T-cell (primary cell): ENCODE data around the gene MARS1. TPM values are rescaled to one million over a fixed set of nuclear protein-coding genes. Genes with fewer than 3 reads are reported as not detected.
A peak's percentile ranks its signal among the peaks of the same experiment; 100 is the strongest.
"Not testable (repeated sequence)": the region's sequence is repeated elsewhere in the genome, so short reads cannot be mapped to it uniquely, and the experiment has no call there.

Source experiments
- ATAC-seq, 4 experiments: fragments of 200-7000 bp in 3 of 4; fragments of 150-1000 bp in 1 of 4; cut with Tn5 transposase; replicated peaks in 1 of 4; 1 replicate in 3 of 4; 2 replicates in 1 of 4; pipeline ENCODE4 v1.10.0; 2021; ENCODE audit warnings: moderate library complexity in 3 of 4, mild to moderate bottlenecking in 2 of 4, moderate number of reproducible peaks in 1 of 4
- CTCF ChIA-PET, 2 donors: fragments of 300-600 bp; sonication (Branson Sonifier 250); formaldehyde crosslinking; loops; one replicate each; lab custom pipeline; 2022; ENCODE audit warnings: antibody characterized with exemption in 2 of 2; lab: Charles Lee
- POLR2A ChIA-PET, 2 donors: fragments of 300-600 bp; sonication (Branson Sonifier 250); formaldehyde crosslinking; loops; one replicate each; lab custom pipeline; 2022; ENCODE audit warnings: antibody characterized with exemption in 2 of 2; lab: Charles Lee
- DNase-seq, 35 experiments: peaks; one replicate each; pipeline versions ENCODE4 v3.0.0 to v3.0.0-alpha.2; 2013 to 2023
- H3K27ac ChIP-seq: one replicate; pipeline ENCODE4 v1.5.1; 2013; ENCODE audit warnings: low read length
- H3K27me3 ChIP-seq, 2 experiments: replicated peaks in 1 of 2; 1 replicate in 1 of 2; 2 replicates in 1 of 2; pipeline versions ENCODE4 v1.6.1 to v1.7.0; 2013; ENCODE audit warnings: low read length in 1 of 2, mixed read lengths in 1 of 2; ENCODE audit not compliant: control insufficient read depth in 2 of 2, insufficient read depth in 2 of 2; ENCODE audit errors: extremely low read depth in 1 of 2
- H3K36me3 ChIP-seq, 2 donors: 1 replicate in 1 of 2; 2 replicates in 1 of 2; pipeline versions ENCODE4 v1.6.1 to v1.7.0; 2013; ENCODE audit warnings: low read length in 1 of 2; ENCODE audit not compliant: control insufficient read depth in 2 of 2, insufficient read depth in 1 of 2; ENCODE audit errors: extremely low read depth in 1 of 2
- H3K4me1 ChIP-seq, 2 experiments: 1 replicate in 1 of 2; 2 replicates in 1 of 2; pipeline versions ENCODE4 v1.6.1 to v1.7.0; 2013; ENCODE audit warnings: low read length in 2 of 2, mixed read lengths in 1 of 2; ENCODE audit not compliant: insufficient read depth in 2 of 2, control insufficient read depth in 1 of 2; ENCODE audit errors: extremely low read depth in 1 of 2
- H3K4me3 ChIP-seq, 2 donors: 1 replicate in 1 of 2; 2 replicates in 1 of 2; pipeline versions ENCODE4 v1.5.1 to v1.7.0; 2013; ENCODE audit warnings: mild to moderate bottlenecking in 2 of 2, low read length in 1 of 2, moderate library complexity in 1 of 2; ENCODE audit not compliant: control insufficient read depth in 1 of 2; ENCODE audit errors: extremely low read depth in 1 of 2
- H3K9me3 ChIP-seq: 2 replicates; pipeline ENCODE4 v1.7.0; 2013
- H3K27ac Mint-ChIP-seq, 2 donors: one replicate each; pipeline ENCODE4 v1.8.0; 2020 to 2021; ENCODE audit warnings: mild to moderate bottlenecking in 2 of 2, mixed read lengths in 2 of 2
- H3K27me3 Mint-ChIP-seq, 2 donors: one replicate each; pipeline ENCODE4 v1.8.0; 2021 to 2022; ENCODE audit warnings: mixed read lengths in 2 of 2
- H3K36me3 Mint-ChIP-seq: one replicate; pipeline ENCODE4 v1.8.0; 2021; ENCODE audit warnings: mixed read lengths
- H3K4me1 Mint-ChIP-seq, 3 donors: one replicate each; pipeline ENCODE4 v1.8.0; 2020 to 2022; ENCODE audit warnings: mixed read lengths in 3 of 3, mild to moderate bottlenecking in 1 of 3
- H3K4me3 Mint-ChIP-seq, 3 donors: one replicate each; pipeline ENCODE4 v1.8.0; 2020 to 2022; ENCODE audit warnings: mild to moderate bottlenecking in 3 of 3, mixed read lengths in 3 of 3, moderate library complexity in 3 of 3
- H3K9me3 Mint-ChIP-seq, 3 donors: one replicate each; pipeline ENCODE4 v1.8.0; 2020 to 2022; ENCODE audit warnings: mixed read lengths in 3 of 3
- WGBS: methylation state at CpG from one replicate; pipeline ENCODE4 v1.1.5; 2013; ENCODE audit warnings: missing lambda C conversion rate; ENCODE audit not compliant: insufficient coverage; 5-methylcytosine and 5-hydroxymethylcytosine counted together
- total RNA-seq, 35 experiments: library from RNA in 6 of 35; stranded (reverse) in 6 of 35; fragments of 120-200 nt in 1 of 35; gene quantifications; one replicate each; pipeline versions ENCODE4 v1.2.1 to v1.2.4 and lab custom pipeline; 2013 to 2026

Gene MARS1
- total RNA-seq (100 to 1,000 TPM; 167 to 350 (median 320) TPM), total RNA-seq (lab: John Stamatoyannopoulos, UW) (97.2 to 909 (median 192) reads per million in 29 experiments)
- 116 TPM for total RNA-seq (2013)

- Mint-ChIP-seq H3K4me1 (peaks cover 38 to 40% (median 38%) of the 10 kb centered on the region in 3 donors), H3K36me3 (peaks cover 18% of the 10 kb centered on the region), H3K9me3 (no peaks in the 10 kb centered on the region), H3K27ac (peak within 1 kb of the TSS; percentile 94 to 95), H3K27me3 (no peaks in the 10 kb centered on the region), H3K4me3 (peak within 1 kb of the TSS; percentile 90 to 98 (median 96))
- ChIA-PET POLR2A (no interaction called here), CTCF (interaction anchor here in 1 of 2 donors (1.4 kb wide), 2 partner anchors 11 to 29 kb away, joined by 3 to 6 read pairs; no protein-coding TSS in a partner anchor)
- no peaks in the 10 kb centered on the region for H3K9me3 ChIP-seq
- peaks cover 11 to 35% of the 10 kb centered on the region in 2 donors for H3K36me3 ChIP-seq
- H3K27me3 ChIP-seq = no peaks in the 10 kb centered on the region
- H3K4me1 ChIP-seq = peaks cover 12 to 23% of the 10 kb centered on the region in 2 experiments
- H3K27ac ChIP-seq = peak within 1 kb of the TSS; percentile 66
- peak; percentile 74 to 97 (median 91) for DNase-seq
- WGBS = 6% methylated on average over 33 of the region's 47 CpGs
- H3K4me3 ChIP-seq = peak within 1 kb of the TSS; percentile 94 to 95
- peak; percentile 98 to 99 (median 98) for ATAC-seq
Observed at GRCh38 chr12:57487597-57488401, at the start of gene MARS1. MARS1 (plus strand) TSS chr12:57488068; CDS start chr12:57488091, 23 bp downstream.

GRCh38 chr12:57438400-57438799 lies 49.5 kb upstream of the MARS1 start:
- H3K4me1 Mint-ChIP-seq = peaks cover 4 to 9% (median 5%) of the 10 kb centered on the region in 3 donors
- no peak overlapping the region for H3K4me3 Mint-ChIP-seq
- peaks cover 8 to 9% of the 10 kb centered on the region in 2 donors for H3K27me3 Mint-ChIP-seq
- ATAC-seq (no peak), DNase-seq (no peak)
- Histone ChIP-seq H3K27ac (no peak overlapping the region), H3K4me1 (peaks cover 2 to 8% of the 10 kb centered on the region in 2 experiments), H3K27me3 (peaks cover 0 to 10% of the 10 kb centered on the region in 2 experiments), H3K9me3 (no peaks in the 10 kb centered on the region), H3K36me3 (no peaks in the 10 kb centered on the region), H3K4me3 (no peak overlapping the region)
- peaks cover 9% of the 10 kb centered on the region for H3K36me3 Mint-ChIP-seq
- H3K9me3 Mint-ChIP-seq = peaks cover 0 to 11% (median 6%) of the 10 kb centered on the region in 3 donors
- ChIA-PET POLR2A (no interaction called here), CTCF (interaction anchor here in 1 of 2 donors (0.6 kb wide), 1 partner anchor 63 kb away, joined by 3 read pairs; no protein-coding TSS in a partner anchor)
- WGBS = no CpG with 5 or more reads among the region's 1 CpG
- no peak overlapping the region for H3K27ac Mint-ChIP-seq

- no peaks in the 10 kb centered on the region for H3K36me3 ChIP-seq
- H3K9me3 Mint-ChIP-seq = peaks cover 0 to 11% (median 6%) of the 10 kb centered on the region in 3 donors
- no peak overlapping the region for H3K27ac ChIP-seq
- 86% methylated on average over 2 of the region's 4 CpGs for WGBS
- ATAC-seq = no peak
- peaks cover 2 to 8% of the 10 kb centered on the region in 2 experiments for H3K4me1 ChIP-seq
- no peak overlapping the region for H3K27ac Mint-ChIP-seq
- H3K27me3 Mint-ChIP-seq = peaks cover 8 to 9% of the 10 kb centered on the region in 2 donors
- H3K36me3 Mint-ChIP-seq = peaks cover 9% of the 10 kb centered on the region
- peaks cover 0 to 10% of the 10 kb centered on the region in 2 experiments for H3K27me3 ChIP-seq
- no peak overlapping the region for H3K4me3 Mint-ChIP-seq
- no peak overlapping the region for H3K4me3 ChIP-seq
- peaks cover 4 to 5% (median 5%) of the 10 kb centered on the region in 3 donors for H3K4me1 Mint-ChIP-seq
- CTCF ChIA-PET = interaction anchor here in 1 of 2 donors (0.7 kb wide), 3 partner anchors 12 to 175 kb away, joined by 4 to 6 read pairs (median 5); partner anchors contain the start of gene GLI1
- POLR2A ChIA-PET = no interaction called here
- no peaks in the 10 kb centered on the region for H3K9me3 ChIP-seq
- no peak for DNase-seq
Observed at GRCh38 chr12:57439762-57440266, 48.1 kb upstream of the MARS1 start.

- H3K4me3 Mint-ChIP-seq, H3K36me3 ChIP-seq, H3K36me3 Mint-ChIP-seq, H3K27me3 ChIP-seq, H3K9me3 ChIP-seq, H3K27ac Mint-ChIP-seq, H3K27ac ChIP-seq, ATAC-seq, H3K27me3 Mint-ChIP-seq, H3K4me1 ChIP-seq, CTCF ChIA-PET, POLR2A ChIA-PET, H3K4me1 Mint-ChIP-seq, DNase-seq, H3K4me3 ChIP-seq: not testable (repeated sequence)
- peaks cover 0 to 11% (median 6%) of the 10 kb centered on the region in 3 donors for H3K9me3 Mint-ChIP-seq
- no CpG with 5 or more reads among the region's 2 CpGs for WGBS
Observed at GRCh38 chr12:57441393-57441792, 46.5 kb upstream of the MARS1 start.

GRCh38 chr12:57441846-57442427 lies 45.9 kb upstream of the MARS1 start:
- ChIA-PET POLR2A (no interaction called here), CTCF (no interaction called here)
- peaks cover 8 to 9% of the 10 kb centered on the region in 2 donors for H3K27me3 Mint-ChIP-seq
- Histone ChIP-seq H3K27ac (no peak overlapping the region), H3K27me3 (peaks cover 0 to 7% of the 10 kb centered on the region in 2 experiments), H3K4me3 (no peak overlapping the region), H3K36me3 (no peaks in the 10 kb centered on the region), H3K4me1 (no peaks in the 10 kb centered on the region), H3K9me3 (no peaks in the 10 kb centered on the region)
- H3K36me3 Mint-ChIP-seq = peaks cover 9% of the 10 kb centered on the region
- no peaks in the 10 kb centered on the region for H3K4me1 Mint-ChIP-seq
- DNase-seq = no peak
- no peak for ATAC-seq
- H3K27ac Mint-ChIP-seq = no peak overlapping the region
- WGBS = no CpG with 5 or more reads among the region's 1 CpG
- H3K9me3 Mint-ChIP-seq = peaks cover 0 to 11% (median 6%) of the 10 kb centered on the region in 3 donors
- no peak overlapping the region for H3K4me3 Mint-ChIP-seq

GRCh38 chr12:57444337-57444736 lies 43.5 kb upstream of the MARS1 start:
- WGBS = 100% methylated on average over 1 of the region's 6 CpGs
- H3K9me3 ChIP-seq, H3K36me3 ChIP-seq, H3K27me3 Mint-ChIP-seq, DNase-seq, POLR2A ChIA-PET, H3K27ac Mint-ChIP-seq, H3K27me3 ChIP-seq, H3K4me1 ChIP-seq, H3K27ac ChIP-seq, H3K36me3 Mint-ChIP-seq, H3K4me3 Mint-ChIP-seq, H3K4me3 ChIP-seq, H3K4me1 Mint-ChIP-seq, CTCF ChIA-PET, ATAC-seq: not testable (repeated sequence)
- peaks cover 0 to 11% (median 6%) of the 10 kb centered on the region in 3 donors for H3K9me3 Mint-ChIP-seq
